IMR-90 (cell line): ENCODE results near the gene HDAC7. TPM values are rescaled to one million over a fixed set of nuclear protein-coding genes. Genes with fewer than 3 reads are reported as not detected.

Experiments
- ATAC-seq: fragments of 200-7000 bp; cut with Tn5 transposase; 2 replicates; pipeline ENCODE4 v1.9.1; 2020; ENCODE audit warnings: low read depth, mild to moderate bottlenecking, moderate library complexity
- BruUV-seq: library from RNA; stranded (reverse); fragments of 400-500 nt; replicated peaks from 2 replicates; lab custom pipeline; 2021; lab: Mats Ljungman, UMichigan
- CTCF ChIA-PET: fragments of 300-600 bp; formaldehyde crosslinking; extraction: SDS; loops from one replicate; lab custom pipeline; 2021; ENCODE audit warnings: antibody characterized with exemption; lab: Yijun Ruan, JAX
- POLR2A ChIA-PET: fragments of 300-600 bp; sonication (Branson Sonifier 250); formaldehyde crosslinking; loops from one replicate; lab custom pipeline; 2022; ENCODE audit warnings: antibody characterized with exemption; ENCODE audit not compliant: unreplicated experiment; lab: Charles Lee
- DNase-seq: peaks from one replicate; pipeline ENCODE4 v3.0.0; 2013
- H2AFZ ChIP-seq: replicated peaks from 2 replicates; pipeline ENCODE3; 2013; ENCODE audit warnings: low read length, mild to moderate bottlenecking; ENCODE audit not compliant: poor library complexity
- H2AK5ac ChIP-seq: 2 replicates; pipeline ENCODE4 v1.6.1; 2013; ENCODE audit warnings: low read depth, low read length, inconsistent platforms
- H2AK9ac ChIP-seq: replicated peaks from 2 replicates; pipeline ENCODE3; 2013; ENCODE audit warnings: mild to moderate bottlenecking, low read depth, low read length, moderate library complexity; ENCODE audit not compliant: poor library complexity
- H2BK120ac ChIP-seq: 2 replicates; pipeline ENCODE4 v1.6.1; 2013; ENCODE audit warnings: low read depth, low read length, inconsistent platforms
- H2BK15ac ChIP-seq: 3 replicates; pipeline ENCODE4 v1.6.1; 2013; ENCODE audit warnings: low read depth, low read length, inconsistent platforms
- H2BK20ac ChIP-seq: 2 replicates; pipeline ENCODE4 v1.6.1; 2013; ENCODE audit warnings: low read depth, mild to moderate bottlenecking, inconsistent platforms, low read length, moderate library complexity
- H2BK5ac ChIP-seq: 2 replicates; pipeline ENCODE4 v1.6.1; 2013; ENCODE audit warnings: mild to moderate bottlenecking, low read depth, low read length, inconsistent platforms; ENCODE audit not compliant: poor library complexity, severe bottlenecking
- H3K14ac ChIP-seq: replicated peaks from 2 replicates; pipeline ENCODE4 v1.6.1; 2013; ENCODE audit warnings: low read depth, low read length, inconsistent platforms
- H3K18ac ChIP-seq: 2 replicates; pipeline ENCODE4 v1.6.1; 2013; ENCODE audit warnings: low read depth, low read length, control low read depth
- H3K23ac ChIP-seq: 2 replicates; pipeline ENCODE4 v1.6.1; 2013; ENCODE audit warnings: low read depth, low read length, inconsistent platforms
- H3K27ac ChIP-seq: 2 replicates; pipeline ENCODE4 v1.5.1; 2013; ENCODE audit warnings: mild to moderate bottlenecking, control low read depth, low read length; ENCODE audit not compliant: insufficient read depth
- H3K27me3 ChIP-seq: 2 replicates; pipeline ENCODE4 v1.6.1; 2013; ENCODE audit warnings: low read length; ENCODE audit not compliant: control insufficient read depth, insufficient read depth
- H3K36me3 ChIP-seq: 2 replicates; pipeline ENCODE4 v1.6.1; 2013; ENCODE audit warnings: low read length, mixed read lengths; ENCODE audit not compliant: control insufficient read depth, insufficient read depth
- H3K4ac ChIP-seq: 2 replicates; pipeline ENCODE4 v1.6.1; 2013; ENCODE audit warnings: low read depth, low read length, inconsistent platforms
- H3K4me1 ChIP-seq: 2 replicates; pipeline ENCODE4 v1.6.1; 2013; ENCODE audit warnings: low read length, mixed read lengths; ENCODE audit not compliant: control insufficient read depth, insufficient read depth
- H3K4me2 ChIP-seq: 2 replicates; pipeline ENCODE4 v1.6.1; 2013; ENCODE audit warnings: low read depth, mild to moderate bottlenecking, control low read depth, low read length, moderate library complexity
- H3K4me3 ChIP-seq: 2 replicates; pipeline ENCODE4 v1.5.1; 2013; ENCODE audit warnings: low read depth, mild to moderate bottlenecking, control low read depth, low read length, moderate library complexity; ENCODE audit not compliant: insufficient read depth
- H3K56ac ChIP-seq: 2 replicates; pipeline ENCODE4 v1.6.1; 2013; ENCODE audit warnings: low read length, inconsistent platforms; ENCODE audit not compliant: insufficient read depth; ENCODE audit errors: extremely low read depth
- H3K79me1 ChIP-seq, 2 experiments: 2 replicates each; pipeline ENCODE4 v1.6.1; 2013; ENCODE audit warnings: low read length in 2 of 2, inconsistent platforms in 1 of 2, low read depth in 1 of 2
- H3K9ac ChIP-seq: 2 replicates; pipeline ENCODE4 v1.6.1; 2013; ENCODE audit warnings: low read depth, low read length, control low read depth
- H3K9me1 ChIP-seq: 2 replicates; pipeline ENCODE4 v1.6.1; 2013; ENCODE audit warnings: low read length, inconsistent platforms; ENCODE audit not compliant: insufficient read depth
- H3K9me3 ChIP-seq: 2 replicates; pipeline ENCODE4 v1.6.1; 2013; ENCODE audit warnings: low read length; ENCODE audit not compliant: control insufficient read depth, insufficient read depth
- H4K20me1 ChIP-seq: 2 replicates; pipeline ENCODE4 v1.6.1; 2013; ENCODE audit warnings: low read length, inconsistent platforms; ENCODE audit not compliant: insufficient read depth
- H4K5ac ChIP-seq: 2 replicates; pipeline ENCODE4 v1.6.1; 2013; ENCODE audit warnings: mild to moderate bottlenecking, low read depth, low read length, control low read depth
- H4K8ac ChIP-seq, 2 experiments: 2 replicates each; pipeline ENCODE4 v1.6.1; 2013; ENCODE audit warnings: low read depth in 2 of 2, low read length in 2 of 2, control low read depth in 1 of 2, inconsistent platforms in 1 of 2
- H4K91ac ChIP-seq: 2 replicates; pipeline ENCODE4 v1.6.1; 2013; ENCODE audit warnings: low read depth, low read length, inconsistent platforms; ENCODE audit not compliant: insufficient read depth
- BHLHE40 ChIP-seq: fragments of 150-350 bp; IDR thresholded peaks from 2 replicates; pipeline ENCODE4 v1.6.1; 2016; ENCODE audit warnings: mild to moderate bottlenecking, low read depth, low read length
- CEBPB ChIP-seq: IDR thresholded peaks from 2 replicates; pipeline ENCODE4 v1.6.1; 2012; ENCODE audit warnings: low read depth, low read length, improper control_type of control experiment
- CHD1 ChIP-seq: IDR thresholded peaks from 2 replicates; pipeline ENCODE4 v1.6.1; 2012; ENCODE audit warnings: low read depth, low read length, improper control_type of control experiment
- CTCF ChIP-seq: conservative IDR thresholded peaks from 2 replicates; pipeline ENCODE4 v1.5.1; 2012; ENCODE audit warnings: mild to moderate bottlenecking, low read depth, low read length, improper control_type of control experiment
- MAZ ChIP-seq: IDR thresholded peaks from 2 replicates; pipeline ENCODE4 v1.6.1; 2012; ENCODE audit warnings: low read depth, mild to moderate bottlenecking, low read length, improper control_type of control experiment, moderate library complexity, borderline replicate concordance
- MXI1 ChIP-seq: IDR thresholded peaks from 2 replicates; pipeline ENCODE4 v1.6.1; 2012; ENCODE audit warnings: low read depth, mild to moderate bottlenecking, low read length, moderate library complexity, borderline replicate concordance
- POLR2A ChIP-seq: IDR thresholded peaks from 2 replicates; pipeline ENCODE4 v1.6.1; 2012; ENCODE audit warnings: mild to moderate bottlenecking, low read depth, low read length
- RAD21 ChIP-seq: IDR thresholded peaks from 2 replicates; pipeline ENCODE4 v1.6.1; 2012; ENCODE audit warnings: low read length, improper control_type of control experiment
- RCOR1 ChIP-seq: IDR thresholded peaks from 2 replicates; pipeline ENCODE4 v1.6.1; 2012; ENCODE audit warnings: mild to moderate bottlenecking, low read length, improper control_type of control experiment; ENCODE audit not compliant: insufficient replicate concordance
- RFX5 ChIP-seq: IDR thresholded peaks from 2 replicates; pipeline ENCODE4 v1.8.0; 2012; ENCODE audit warnings: low read depth, mild to moderate bottlenecking, low read length, moderate library complexity
- SMC3 ChIP-seq: fragments of 150-350 bp; IDR thresholded peaks from 2 replicates; pipeline ENCODE4 v1.6.1; 2016; ENCODE audit warnings: low read depth, mild to moderate bottlenecking, antibody characterized with exemption, low read length, moderate library complexity
- USF2 ChIP-seq: fragments of 150-350 bp; IDR thresholded peaks from 2 replicates; pipeline ENCODE4 v1.6.1; 2017; ENCODE audit warnings: mild to moderate bottlenecking, antibody characterized with exemption, low read length, low read depth
- WGBS, 2 experiments: methylation state at CpG; one replicate each; pipeline versions ENCODE4 v1.1.5 to v1.1.7; 2013; ENCODE audit warnings: missing lambda C conversion rate in 2 of 2; ENCODE audit not compliant: insufficient read length in 1 of 2; ENCODE audit errors: extremely low coverage in 2 of 2; 5-methylcytosine and 5-hydroxymethylcytosine counted together
- dilution Hi-C: fragments of 300-500 bp; cut with HindIII; formaldehyde crosslinking; loops from one replicate; pipeline ENCODE4 v1.14.3; 2018; ENCODE audit warnings: low sequenced_read_pairs; ENCODE audit not compliant: unreplicated experiment
- in situ Hi-C: fragments of 300-500 bp; cut with MboI; formaldehyde crosslinking; loops from 3 replicates; pipeline ENCODE4 v1.14.3; 2019; ENCODE audit warnings: low sequenced_read_pairs, inconsistent platforms, mixed read lengths
- intact Hi-C: fragments of 100-400 bp; cut with micrococcal nuclease; formaldehyde crosslinking; loops from 2 replicates; pipeline ENCODE4 v1.10.0; 2022
- polyA plus RNA-seq, 3 experiments: library from polyadenylated mRNA; depleted of rRNA; stranded (reverse); fragments of >200 nt; gene quantifications; 2 replicates each; pipeline ENCODE4 v1.2.3, GENCODE V29; 2012; ENCODE audit warnings: low replicate concordance in 1 of 3
- total RNA-seq: library from RNA; depleted of rRNA; stranded (reverse); fragments of >200 nt; gene quantifications from 2 replicates; pipeline ENCODE4 v1.2.3, GENCODE V29; 2012

Gene HDAC7
- total and polyA plus RNA-seq, 2 of the 4 experiments (the other 2 are of a cell fraction): 10.4 to 64.7 TPM

DNA sequence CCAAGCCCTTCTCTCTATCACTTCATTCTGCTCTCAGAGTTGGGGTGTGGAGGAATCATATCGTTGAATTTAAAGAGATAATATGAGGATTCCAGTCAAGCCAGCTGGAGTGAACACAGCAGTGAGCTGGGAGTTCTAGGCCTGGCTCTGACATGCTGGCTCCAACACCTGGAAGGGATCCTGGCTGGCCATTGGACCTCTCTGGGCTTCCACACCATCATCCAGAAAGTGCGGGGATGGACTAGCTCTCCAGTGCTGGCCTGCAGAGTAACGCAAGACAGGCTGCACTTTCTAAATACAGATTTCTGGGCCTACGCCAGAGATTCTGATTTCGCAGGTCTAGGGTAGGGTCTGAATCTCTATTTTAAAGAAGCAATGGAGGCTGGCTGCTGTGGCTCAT lies 34.8 kb upstream of the HDAC7 start:
- no peak overlapping the region for H4K8ac ChIP-seq
- ChIA-PET POLR2A (no interaction called here), CTCF (no interaction called here)
- no CpG with 5 or more reads among the region's 5 CpGs for WGBS, 2 experiments
- H3K23ac ChIP-seq: no peak overlapping the region
- H3K27ac ChIP-seq: no peak overlapping the region
- H2BK20ac ChIP-seq: no peak overlapping the region
- H3K79me1 ChIP-seq: peaks cover 0 to 12% of the 10 kb centered on the region in 2 experiments; a peak in 1 of 4 replicates
- no peaks in the 10 kb centered on the region for H3K9me3 ChIP-seq
- H3K14ac ChIP-seq: no peak overlapping the region
- dilution Hi-C loops: no loop called here
- no TSS peak for BruUV-seq
- peaks cover 21% of the 10 kb centered on the region for H3K4me1 ChIP-seq
- no peak overlapping the region for H2BK15ac ChIP-seq
- TF ChIP-seq RFX5: no peak
- no peak for TF ChIP-seq SMC3
- TF ChIP-seq RCOR1: no peak
- no peak for TF ChIP-seq RAD21
- TF ChIP-seq CEBPB: no peak
- TF ChIP-seq CHD1: no peak
- no peak for TF ChIP-seq BHLHE40
- no peak for TF ChIP-seq CTCF
- no peak for TF ChIP-seq POLR2A
- TF ChIP-seq USF2: no peak
- no peak for TF ChIP-seq MAZ
- no peak for TF ChIP-seq MXI1
- H2BK5ac ChIP-seq: no peak overlapping the region
- H3K56ac ChIP-seq: no peak overlapping the region
- H3K36me3 ChIP-seq: peaks cover 7% of the 10 kb centered on the region
- no peak overlapping the region for H3K4me3 ChIP-seq
- H3K9me1 ChIP-seq: peaks cover 16% of the 10 kb centered on the region
- H3K4me2 ChIP-seq: no peak overlapping the region
- H4K20me1 ChIP-seq: no peaks in the 10 kb centered on the region
- no peak for ATAC-seq
- H3K18ac ChIP-seq: no peak overlapping the region
- intact Hi-C loops: loop anchor here (5.0 kb wide), 2 partner anchors 48 to 93 kb away; partner anchors contain the start of gene VDR
- in situ Hi-C loops: no loop called here
- no peaks in the 10 kb centered on the region for H3K27me3 ChIP-seq
- no peak overlapping the region for H3K9ac ChIP-seq
- no peak overlapping the region for H4K91ac ChIP-seq
- no peak overlapping the region for H2AK5ac ChIP-seq
- no peak overlapping the region for H2AFZ ChIP-seq
- DNase-seq: no peak
- H2BK120ac ChIP-seq: no peak overlapping the region
- H3K4ac ChIP-seq: no peak overlapping the region
- H2AK9ac ChIP-seq: no peak overlapping the region
- no peak overlapping the region for H4K5ac ChIP-seq
